K562 (cell line): ENCODE measurements around the gene SPON2.

Experiments used
- EHMT2 ChIP-seq: fragments of 450-650 bp; IDR thresholded peaks from 2 replicates; pipeline ENCODE4 v1.6.1; 2018; ENCODE audit warnings: antibody characterized with exemption
- ESRRA ChIP-seq: fragments of 450-650 bp; IDR thresholded peaks from 2 replicates; pipeline ENCODE4 v1.6.1; 2014; ENCODE audit warnings: low read depth, mild to moderate bottlenecking, moderate library complexity, borderline replicate concordance
- JUND ChIP-seq, 2 experiments: IDR thresholded peaks; 2 replicates in 1 of 2; 3 replicates in 1 of 2; pipeline ENCODE4 v1.6.1; 2011; ENCODE audit warnings: borderline replicate concordance in 2 of 2, low read depth in 2 of 2, low read length in 2 of 2, improper control_type of control experiment in 1 of 2, missing biosample characterization in 1 of 2, missing genetic modification characterization in 1 of 2, missing genetic modification reagents in 1 of 2
- ZNF583 ChIP-seq: fragments of 250-450 bp; sonication (Bioruptor Pico); IDR thresholded peaks from 2 replicates; pipeline ENCODE4 v1.4.0; 2020
- TF ChIP-seq, protein P1 (sequence below), 2 experiments: fragments of 450-650 bp; IDR thresholded peaks; 2 replicates each; pipeline ENCODE4 v1.6.1; 2018; ENCODE audit warnings: mild to moderate bottlenecking in 2 of 2, low read depth in 1 of 2; ENCODE audit not compliant: partially characterized antibody in 2 of 2
- TF ChIP-seq, protein P2 (sequence below), 3 experiments: IDR thresholded peaks in 2 of 3; conservative IDR thresholded peaks in 1 of 3; 2 replicates each; pipeline ENCODE4 v1.5.1; 2011 to 2012; ENCODE audit warnings: low read length in 3 of 3, mild to moderate bottlenecking in 3 of 3, control low read depth in 2 of 3, improper control_type of control experiment in 1 of 3, inconsistent platforms in 1 of 3, low read depth in 1 of 3, mixed read lengths in 1 of 3, moderate library complexity in 1 of 3; ENCODE audit not compliant: insufficient read depth in 2 of 3
- TF ChIP-seq, protein P3 (sequence below): sonication (generic); formaldehyde crosslinking; IDR thresholded peaks from 2 replicates; pipeline ENCODE4 v1.8.1; 2022; ENCODE audit warnings: missing genetic modification reagents
- TF ChIP-seq, protein P4 (sequence below): fragments of 250-450 bp; sonication (Bioruptor Pico); IDR thresholded peaks from 2 replicates; pipeline ENCODE4 v1.4.0; 2020; ENCODE audit warnings: mild to moderate bottlenecking, moderate library complexity

DNA sequence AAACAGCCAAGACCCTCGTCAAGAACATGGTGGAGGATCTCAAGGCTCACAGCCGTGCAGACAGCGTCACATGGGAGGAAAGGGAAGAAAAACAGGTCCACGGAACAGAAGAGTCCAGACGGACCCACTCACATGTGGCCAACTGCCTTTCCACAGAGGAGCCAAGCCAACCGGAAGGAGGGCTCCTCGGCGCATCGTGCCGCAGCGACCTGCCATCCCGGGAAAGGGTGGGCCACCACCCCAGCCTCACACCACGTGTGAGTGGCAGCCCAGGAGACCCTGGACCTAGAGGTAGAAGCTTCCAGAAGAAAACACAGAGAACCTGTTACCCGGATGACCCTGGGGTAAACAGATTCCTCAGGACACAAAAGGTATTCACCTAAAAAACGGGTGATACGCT is 48.2 kb upstream of the SPON2 start:
- TF ChIP-seq, protein P1, sequence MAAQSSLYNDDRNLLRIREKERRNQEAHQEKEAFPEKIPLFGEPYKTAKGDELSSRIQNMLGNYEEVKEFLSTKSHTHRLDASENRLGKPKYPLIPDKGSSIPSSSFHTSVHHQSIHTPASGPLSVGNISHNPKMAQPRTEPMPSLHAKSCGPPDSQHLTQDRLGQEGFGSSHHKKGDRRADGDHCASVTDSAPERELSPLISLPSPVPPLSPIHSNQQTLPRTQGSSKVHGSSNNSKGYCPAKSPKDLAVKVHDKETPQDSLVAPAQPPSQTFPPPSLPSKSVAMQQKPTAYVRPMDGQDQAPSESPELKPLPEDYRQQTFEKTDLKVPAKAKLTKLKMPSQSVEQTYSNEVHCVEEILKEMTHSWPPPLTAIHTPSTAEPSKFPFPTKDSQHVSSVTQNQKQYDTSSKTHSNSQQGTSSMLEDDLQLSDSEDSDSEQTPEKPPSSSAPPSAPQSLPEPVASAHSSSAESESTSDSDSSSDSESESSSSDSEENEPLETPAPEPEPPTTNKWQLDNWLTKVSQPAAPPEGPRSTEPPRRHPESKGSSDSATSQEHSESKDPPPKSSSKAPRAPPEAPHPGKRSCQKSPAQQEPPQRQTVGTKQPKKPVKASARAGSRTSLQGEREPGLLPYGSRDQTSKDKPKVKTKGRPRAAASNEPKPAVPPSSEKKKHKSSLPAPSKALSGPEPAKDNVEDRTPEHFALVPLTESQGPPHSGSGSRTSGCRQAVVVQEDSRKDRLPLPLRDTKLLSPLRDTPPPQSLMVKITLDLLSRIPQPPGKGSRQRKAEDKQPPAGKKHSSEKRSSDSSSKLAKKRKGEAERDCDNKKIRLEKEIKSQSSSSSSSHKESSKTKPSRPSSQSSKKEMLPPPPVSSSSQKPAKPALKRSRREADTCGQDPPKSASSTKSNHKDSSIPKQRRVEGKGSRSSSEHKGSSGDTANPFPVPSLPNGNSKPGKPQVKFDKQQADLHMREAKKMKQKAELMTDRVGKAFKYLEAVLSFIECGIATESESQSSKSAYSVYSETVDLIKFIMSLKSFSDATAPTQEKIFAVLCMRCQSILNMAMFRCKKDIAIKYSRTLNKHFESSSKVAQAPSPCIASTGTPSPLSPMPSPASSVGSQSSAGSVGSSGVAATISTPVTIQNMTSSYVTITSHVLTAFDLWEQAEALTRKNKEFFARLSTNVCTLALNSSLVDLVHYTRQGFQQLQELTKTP (IDR thresholded peaks at IDR 0.05; ENCODE audit: low read depth in 1 of 2, partially characterized antibody in 2 of 2) = no peak
- no peak for TF ChIP-seq JUND (IDR thresholded peaks at IDR 0.05; ENCODE audit: borderline replicate concordance, low read depth, low read length)
- TF ChIP-seq JUND (tag; IDR thresholded peaks at IDR 0.05; ENCODE audit: borderline replicate concordance, low read depth, low read length) = no peak
- TF ChIP-seq, protein P2, sequence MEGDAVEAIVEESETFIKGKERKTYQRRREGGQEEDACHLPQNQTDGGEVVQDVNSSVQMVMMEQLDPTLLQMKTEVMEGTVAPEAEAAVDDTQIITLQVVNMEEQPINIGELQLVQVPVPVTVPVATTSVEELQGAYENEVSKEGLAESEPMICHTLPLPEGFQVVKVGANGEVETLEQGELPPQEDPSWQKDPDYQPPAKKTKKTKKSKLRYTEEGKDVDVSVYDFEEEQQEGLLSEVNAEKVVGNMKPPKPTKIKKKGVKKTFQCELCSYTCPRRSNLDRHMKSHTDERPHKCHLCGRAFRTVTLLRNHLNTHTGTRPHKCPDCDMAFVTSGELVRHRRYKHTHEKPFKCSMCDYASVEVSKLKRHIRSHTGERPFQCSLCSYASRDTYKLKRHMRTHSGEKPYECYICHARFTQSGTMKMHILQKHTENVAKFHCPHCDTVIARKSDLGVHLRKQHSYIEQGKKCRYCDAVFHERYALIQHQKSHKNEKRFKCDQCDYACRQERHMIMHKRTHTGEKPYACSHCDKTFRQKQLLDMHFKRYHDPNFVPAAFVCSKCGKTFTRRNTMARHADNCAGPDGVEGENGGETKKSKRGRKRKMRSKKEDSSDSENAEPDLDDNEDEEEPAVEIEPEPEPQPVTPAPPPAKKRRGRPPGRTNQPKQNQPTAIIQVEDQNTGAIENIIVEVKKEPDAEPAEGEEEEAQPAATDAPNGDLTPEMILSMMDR (IDR thresholded peaks at IDR 0.05 in 2 of 3, conservative IDR thresholded peaks at IDR 0.05 in 1 of 3; ENCODE audit: insufficient read depth in 2 of 3, low read depth in 1 of 3, low read length in 3 of 3) = no peak
- TF ChIP-seq, protein P3, sequence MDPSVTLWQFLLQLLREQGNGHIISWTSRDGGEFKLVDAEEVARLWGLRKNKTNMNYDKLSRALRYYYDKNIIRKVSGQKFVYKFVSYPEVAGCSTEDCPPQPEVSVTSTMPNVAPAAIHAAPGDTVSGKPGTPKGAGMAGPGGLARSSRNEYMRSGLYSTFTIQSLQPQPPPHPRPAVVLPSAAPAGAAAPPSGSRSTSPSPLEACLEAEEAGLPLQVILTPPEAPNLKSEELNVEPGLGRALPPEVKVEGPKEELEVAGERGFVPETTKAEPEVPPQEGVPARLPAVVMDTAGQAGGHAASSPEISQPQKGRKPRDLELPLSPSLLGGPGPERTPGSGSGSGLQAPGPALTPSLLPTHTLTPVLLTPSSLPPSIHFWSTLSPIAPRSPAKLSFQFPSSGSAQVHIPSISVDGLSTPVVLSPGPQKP (CRISPR knock-in tag) = no peak
- TF ChIP-seq, protein P4, sequence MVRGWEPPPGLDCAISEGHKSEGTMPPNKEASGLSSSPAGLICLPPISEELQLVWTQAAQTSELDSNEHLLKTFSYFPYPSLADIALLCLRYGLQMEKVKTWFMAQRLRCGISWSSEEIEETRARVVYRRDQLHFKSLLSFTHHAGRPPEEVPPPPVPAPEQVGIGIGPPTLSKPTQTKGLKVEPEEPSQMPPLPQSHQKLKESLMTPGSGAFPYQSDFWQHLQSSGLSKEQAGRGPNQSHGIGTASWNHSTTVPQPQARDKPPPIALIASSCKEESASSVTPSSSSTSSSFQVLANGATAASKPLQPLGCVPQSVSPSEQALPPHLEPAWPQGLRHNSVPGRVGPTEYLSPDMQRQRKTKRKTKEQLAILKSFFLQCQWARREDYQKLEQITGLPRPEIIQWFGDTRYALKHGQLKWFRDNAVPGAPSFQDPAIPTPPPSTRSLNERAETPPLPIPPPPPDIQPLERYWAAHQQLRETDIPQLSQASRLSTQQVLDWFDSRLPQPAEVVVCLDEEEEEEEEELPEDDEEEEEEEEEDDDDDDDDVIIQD (CRISPR knock-in tag) = no peak
- no peak for TF ChIP-seq ESRRA
- no peak for TF ChIP-seq ZNF583 (CRISPR knock-in tag)
- no peak for TF ChIP-seq EHMT2
